Ovary (tissue), 9 donors: ENCODE data around the gene SCG5. TPM values are rescaled to one million over a fixed set of nuclear protein-coding genes. Genes with fewer than 3 reads are reported as not detected.

Experiments used
- DNase-seq, 5 donors: peaks; one replicate each; pipeline ENCODE4 v3.0.0-alpha.2; 2019 to 2020
- H3K27ac ChIP-seq, 2 donors: fragments of 200-600 bp; one replicate each; pipeline versions ENCODE4 v1.5.1 to v1.8.0; 2019 to 2022
- H3K27me3 ChIP-seq: fragments of 200-600 bp; one replicate; pipeline ENCODE4 v1.8.0; 2022
- H3K36me3 ChIP-seq: fragments of 200-600 bp; sonication (generic); one replicate; pipeline ENCODE4 v1.5.1; 2019
- H3K4me1 ChIP-seq: one replicate; pipeline ENCODE4 v1.8.1; 2013; ENCODE audit warnings: mild to moderate bottlenecking, moderate library complexity; ENCODE audit not compliant: insufficient read depth
- H3K4me3 ChIP-seq: fragments of 200-600 bp; sonication (generic); one replicate; pipeline ENCODE4 v1.5.1; 2017
- H3K9me3 ChIP-seq, 2 donors: fragments of 200-600 bp in 1 of 2; sonication (generic) in 1 of 2; one replicate each; pipeline versions ENCODE4 v1.5.1 to v1.8.1; 2013 to 2019; ENCODE audit warnings: mild to moderate bottlenecking in 1 of 2, moderate library complexity in 1 of 2
- CTCF ChIP-seq, 3 donors: fragments of 450-650 bp in 2 of 3; fragments of 200-600 bp in 1 of 3; IDR thresholded peaks; one replicate each; pipeline versions ENCODE4 v1.5.1 to v1.8.0; 2016 to 2022; ENCODE audit warnings: antibody characterized with exemption in 3 of 3, mild to moderate bottlenecking in 1 of 3
- EP300 ChIP-seq: sonication (generic); formaldehyde crosslinking; IDR thresholded peaks from one replicate; pipeline ENCODE4 v1.6.1; 2017; ENCODE audit warnings: antibody characterized with exemption
- POLR2A ChIP-seq: fragments of 450-650 bp; IDR thresholded peaks from one replicate; pipeline ENCODE4 v1.6.1; 2017; ENCODE audit warnings: antibody characterized with exemption, mild to moderate bottlenecking, moderate library complexity
- WGBS, 3 donors: extraction: QIAGEN DNeasy Blood & Tissue Kit in 1 of 3; methylation state at CpG; one replicate each; pipeline versions ENCODE4 v1.1.5 to v1.1.7; 2013 to 2017; 5-methylcytosine and 5-hydroxymethylcytosine counted together
- intact Hi-C, 4 donors: fragments of 100-400 bp; cut with DNase I; formaldehyde crosslinking; loops; one replicate each; pipeline versions ENCODE4 v1.11.0 to v1.15.1; 2022 to 2023
- polyA plus RNA-seq, 2 donors: library from polyadenylated mRNA; stranded (reverse); fragments of 200-250 nt in 1 of 2; fragments of 350-450 nt in 1 of 2; fragmentation: Illumina TruSeq in 1 of 2; extraction: RNeasy Lipid Tissue Mini Kit (QIAGEN cat#74804) in 1 of 2; gene quantifications; one replicate each; pipeline ENCODE4 v1.2.3, GENCODE V29; 2013 to 2014
- total RNA-seq, 7 donors: library from RNA; depleted of rRNA in 2 of 7; stranded (reverse); fragments of >200 nt in 2 of 7; fragmentation: NEBNext Ultra II Directional in 3 of 7; extraction: Animal tissue kit (Norgen Biotek cat#: 25700) in 3 of 7; gene quantifications; one replicate each; pipeline versions ENCODE4 v1.1.0 to v1.2.4, GENCODE V29; 2016 to 2023
- donor health status: DM: no; HTN: no; CAD: no; lungs with moderate emphysema.
- donor health status: DM: no; HTN: no; CAD: no.
- donor health status: Bipolar disorder and iron deficiency.
- donor health status: DM: yes; HTN: yes; CAD: no.
- donor health status: DM: no; HTN: no; CAD: no.
- donor health status: DM: yes; HTN: yes; CAD: no.

SCG5 gene
- total and polyA plus RNA-seq, 9 donors = 0.63 to 34.1 (median 3.7) TPM; not detected in 1

GRCh38 chr15:32716216-32716914 is 74.9 kb downstream of the SCG5 start:
- Histone ChIP-seq H3K9me3 (no peaks in the 10 kb centered on the region), H3K27me3 (no peaks in the 10 kb centered on the region), H3K4me1 (peaks cover 5% of the 10 kb centered on the region), H3K36me3 (no peaks in the 10 kb centered on the region), H3K27ac (no peak overlapping the region), H3K4me3 (no peak overlapping the region)
- intact Hi-C loops = no loop called here
- TF ChIP-seq CTCF (IDR thresholded peaks at IDR 0.05) (no peak), EP300 (no peak), POLR2A (no peak)
- WGBS, 3 donors = 22 to 30% (median 25%) methylated on average over 13 of the region's 13 CpGs
- no peak for DNase-seq

- Histone ChIP-seq H3K36me3 (no peaks in the 10 kb centered on the region), H3K27me3 (no peaks in the 10 kb centered on the region), H3K9me3 (no peaks in the 10 kb centered on the region), H3K4me3 (no peak overlapping the region), H3K4me1 (peaks cover 5% of the 10 kb centered on the region), H3K27ac (no peak overlapping the region)
- intact Hi-C loops = no loop called here
- DNase-seq = no peak
- no peak for TF ChIP-seq CTCF (IDR thresholded peaks at IDR 0.05)
- TF ChIP-seq POLR2A = no peak
- no peak for TF ChIP-seq EP300
- WGBS, 3 donors = 8 to 9% (median 9%) methylated on average over 21 of the region's 21 CpGs
These were observed 75.5 kb downstream of the SCG5 start for GRCh38 chr15:32716915-32717425.

GRCh38 chr15:32717426-32718226 is 76.1 kb downstream of the SCG5 start, which contains the start of gene GREM1:
Gene GREM1, plus strand, starts transcription at chr15:32718004. Its CDS starts 12,687 bp downstream, at chr15:32730691.
- Histone ChIP-seq H3K27me3 (no peaks in the 10 kb centered on the region), H3K27ac (no peak within 1 kb of the TSS), H3K4me1 (peaks cover 5% of the 10 kb centered on the region), H3K36me3 (no peaks in the 10 kb centered on the region), H3K4me3 (peak within 1 kb of the TSS; percentile 0), H3K9me3 (no peaks in the 10 kb centered on the region)
- TF ChIP-seq EP300 (no peak), POLR2A (no peak), CTCF (IDR thresholded peaks at IDR 0.05) (no peak)
- intact Hi-C loops = no loop called here
- 1 to 2% (median 1%) methylated on average over 73 to 99 of the region's 99 CpGs for WGBS, 3 donors
- no peak for DNase-seq

GRCh38 chr15:32718227-32718820 is 76.8 kb downstream of the SCG5 start:
- H3K27me3 ChIP-seq = no peaks in the 10 kb centered on the region
- WGBS, 3 donors = 1 to 2% (median 1%) methylated on average over 37 to 60 of the region's 60 CpGs
- intact Hi-C loops = no loop called here
- H3K4me3 ChIP-seq = peak overlapping the region; percentile 0
- H3K4me1 ChIP-seq = peaks cover 5% of the 10 kb centered on the region
- no peak for DNase-seq
- TF ChIP-seq EP300 (no peak), POLR2A (no peak), CTCF (IDR thresholded peaks at IDR 0.05) (no peak)
- no peaks in the 10 kb centered on the region for H3K9me3 ChIP-seq
- no peak overlapping the region for H3K27ac ChIP-seq
- no peaks in the 10 kb centered on the region for H3K36me3 ChIP-seq
